ENCODE data around the gene NUDT12.

DNA sequence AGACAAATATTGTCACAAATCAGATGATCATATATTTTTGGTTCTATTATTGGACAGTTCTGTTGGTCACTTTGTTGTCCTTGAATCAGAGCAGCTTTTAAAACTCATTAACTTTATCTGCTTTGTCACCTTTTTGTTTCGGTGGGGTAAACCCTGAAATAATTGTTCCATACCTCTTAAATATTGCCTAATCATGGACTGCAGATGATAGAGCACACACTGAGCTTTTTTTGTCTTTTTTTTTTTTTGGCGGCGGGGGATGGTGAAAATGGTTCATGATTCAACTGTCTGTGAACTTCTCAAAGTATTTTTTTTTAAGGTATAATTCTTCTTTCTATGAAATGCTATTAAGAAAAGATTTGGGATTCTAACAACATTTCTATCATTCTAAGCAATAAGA, 1.8 kb downstream of the NUDT12 start:
- TF ChIP-seq EZH2 (IDR thresholded peaks at IDR 0.05) (no peak), EZH2phosphoT487 (IDR thresholded peaks at IDR 0.05) (no peak)
- TF ChIP-seq, protein P1, sequence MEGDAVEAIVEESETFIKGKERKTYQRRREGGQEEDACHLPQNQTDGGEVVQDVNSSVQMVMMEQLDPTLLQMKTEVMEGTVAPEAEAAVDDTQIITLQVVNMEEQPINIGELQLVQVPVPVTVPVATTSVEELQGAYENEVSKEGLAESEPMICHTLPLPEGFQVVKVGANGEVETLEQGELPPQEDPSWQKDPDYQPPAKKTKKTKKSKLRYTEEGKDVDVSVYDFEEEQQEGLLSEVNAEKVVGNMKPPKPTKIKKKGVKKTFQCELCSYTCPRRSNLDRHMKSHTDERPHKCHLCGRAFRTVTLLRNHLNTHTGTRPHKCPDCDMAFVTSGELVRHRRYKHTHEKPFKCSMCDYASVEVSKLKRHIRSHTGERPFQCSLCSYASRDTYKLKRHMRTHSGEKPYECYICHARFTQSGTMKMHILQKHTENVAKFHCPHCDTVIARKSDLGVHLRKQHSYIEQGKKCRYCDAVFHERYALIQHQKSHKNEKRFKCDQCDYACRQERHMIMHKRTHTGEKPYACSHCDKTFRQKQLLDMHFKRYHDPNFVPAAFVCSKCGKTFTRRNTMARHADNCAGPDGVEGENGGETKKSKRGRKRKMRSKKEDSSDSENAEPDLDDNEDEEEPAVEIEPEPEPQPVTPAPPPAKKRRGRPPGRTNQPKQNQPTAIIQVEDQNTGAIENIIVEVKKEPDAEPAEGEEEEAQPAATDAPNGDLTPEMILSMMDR (IDR thresholded peaks at IDR 0.05): no peak
